Gastroesophageal sphincter (tissue), 4 donors: ENCODE measurements around the gene MMP28. TPM values are rescaled to one million over a fixed set of nuclear protein-coding genes. Genes with fewer than 3 reads are reported as not detected.
A peak's percentile ranks its signal among the peaks of the same experiment; 100 is the strongest.

Experiments used
- ATAC-seq: fragments of 150-250 bp; one replicate; pipeline ENCODE4 v1.9.1; 2016; ENCODE audit warnings: mild to moderate bottlenecking, moderate library complexity
- H3K27ac ChIP-seq, 4 donors: fragments of 200-600 bp; sonication (generic) in 3 of 4; 1 replicate in 3 of 4; 2 replicates in 1 of 4; pipeline ENCODE4 v1.5.1; 2016 to 2019
- H3K27me3 ChIP-seq: fragments of 200-600 bp; sonication (generic); one replicate; pipeline ENCODE4 v1.5.1; 2019
- H3K36me3 ChIP-seq, 2 donors: fragments of 200-600 bp; sonication (generic); one replicate each; pipeline ENCODE4 v1.5.1; 2019; ENCODE audit warnings: control low read depth in 1 of 2
- H3K4me1 ChIP-seq, 3 donors: fragments of 200-600 bp; sonication (generic); 1 replicate in 2 of 3; 2 replicates in 1 of 3; pipeline ENCODE4 v1.5.1; 2016 to 2019; ENCODE audit warnings: control low read depth in 2 of 3
- H3K4me3 ChIP-seq, 2 donors: fragments of 200-600 bp; sonication (generic); one replicate each; pipeline ENCODE4 v1.5.1; 2019; ENCODE audit warnings: mild to moderate bottlenecking in 1 of 2, moderate library complexity in 1 of 2
- H3K9me3 ChIP-seq, 3 donors: fragments of 200-600 bp; sonication (generic); one replicate each; pipeline ENCODE4 v1.5.1; 2017 to 2019; ENCODE audit warnings: control low read depth in 2 of 3
- CTCF ChIP-seq, 4 experiments: fragments of 200-600 bp in 2 of 4; fragments of 450-650 bp in 2 of 4; sonication (generic) in 1 of 4; IDR thresholded peaks; one replicate each; pipeline ENCODE4 v1.5.1; 2017 to 2019; ENCODE audit warnings: antibody characterized with exemption in 4 of 4, mild to moderate bottlenecking in 2 of 4, moderate library complexity in 2 of 4
- EP300 ChIP-seq: sonication (generic); formaldehyde crosslinking; IDR thresholded peaks from one replicate; pipeline ENCODE4 v1.6.1; 2017; ENCODE audit warnings: antibody characterized with exemption, mild to moderate bottlenecking
- POLR2A ChIP-seq, 2 donors: fragments of 450-650 bp; IDR thresholded peaks; one replicate each; pipeline ENCODE4 v1.6.1; 2017; ENCODE audit warnings: antibody characterized with exemption in 2 of 2, mild to moderate bottlenecking in 2 of 2, moderate library complexity in 1 of 2
- POLR2AphosphoS5 ChIP-seq: sonication (generic); formaldehyde crosslinking; IDR thresholded peaks from one replicate; pipeline ENCODE4 v1.6.1; 2017; ENCODE audit warnings: antibody characterized with exemption
- WGBS, 2 donors: methylation state at CpG; one replicate each; pipeline ENCODE4 v1.1.5; 2018; ENCODE audit warnings: low coverage in 1 of 2; 5-methylcytosine and 5-hydroxymethylcytosine counted together
- total RNA-seq, 4 donors: library from RNA; depleted of rRNA; stranded (reverse); fragments of >200 nt; gene quantifications; one replicate each; pipeline ENCODE4 v1.1.0, GENCODE V29; 2016

Gene MMP28
- total RNA-seq, 4 donors from 2014 or later = 78.4 to 139 (median 97.3) TPM

DNA sequence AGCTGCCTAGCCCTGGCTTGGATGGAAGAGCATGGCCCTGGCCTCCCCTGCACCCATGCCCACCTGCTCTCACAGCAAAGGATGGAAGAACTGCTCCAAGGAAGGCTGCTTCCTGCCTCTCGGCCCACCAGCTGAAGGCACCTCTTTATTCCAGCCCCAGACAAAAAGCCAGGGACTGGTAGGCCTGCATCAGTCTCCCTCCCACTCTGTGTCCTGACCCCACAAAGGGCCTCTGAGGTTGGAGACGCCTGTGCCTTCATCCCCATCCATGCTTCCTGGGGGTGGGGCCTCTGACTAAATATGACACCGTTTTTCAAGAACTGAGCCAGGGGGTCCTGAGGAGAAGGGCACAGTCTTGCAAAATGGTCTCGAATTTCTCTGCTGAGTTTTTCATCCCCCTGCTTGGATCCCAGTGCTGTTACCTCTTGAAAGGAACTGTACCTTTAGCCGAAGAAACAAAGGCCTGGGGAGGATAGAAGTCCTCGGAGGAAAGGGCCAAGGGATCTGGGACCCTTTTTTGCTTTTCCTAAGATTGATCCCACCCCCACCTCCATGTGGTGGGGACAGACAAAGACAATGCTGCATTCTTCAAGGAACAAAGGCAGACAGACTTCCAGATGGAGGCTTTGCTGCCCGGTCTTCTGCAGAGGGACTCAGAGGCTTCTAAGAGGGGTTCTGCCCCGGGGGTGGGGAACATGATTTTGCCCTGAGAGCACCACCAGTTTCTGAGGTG is 29.5 kb downstream of the MMP28 start:
- Histone ChIP-seq H3K4me3 (no peak overlapping the region), H3K27me3 (no peaks in the 10 kb centered on the region), H3K36me3 (no peaks in the 10 kb centered on the region), H3K27ac (peak overlapping the region in 1 of 4 donors; percentile 73), H3K9me3 (no peaks in the 10 kb centered on the region), H3K4me1 (peaks cover 0 to 45% (median 18%) of the 10 kb centered on the region in 3 donors)
- no peak for ATAC-seq
- WGBS, 2 donors = 75% methylated on average over 6 of the region's 8 CpGs; no CpG with 5 or more reads in 1 of the 2 donors
- no peak for TF ChIP-seq EP300
- no peak for TF ChIP-seq CTCF (IDR thresholded peaks at IDR 0.05)
- TF ChIP-seq POLR2A (IDR thresholded peaks at IDR 0.05) = no peak
- no peak for TF ChIP-seq POLR2AphosphoS5

- TF ChIP-seq POLR2AphosphoS5 (no peak), POLR2A (IDR thresholded peaks at IDR 0.05) (no peak), EP300 (no peak), CTCF (IDR thresholded peaks at IDR 0.05) (no peak)
- Histone ChIP-seq H3K27ac (peak overlapping the region in 3 of 4 donors; percentile 54 to 73 (median 68)), H3K4me3 (no peak overlapping the region), H3K4me1 (peaks cover 0 to 45% (median 18%) of the 10 kb centered on the region in 3 donors), H3K36me3 (no peaks in the 10 kb centered on the region), H3K27me3 (no peaks in the 10 kb centered on the region), H3K9me3 (no peaks in the 10 kb centered on the region)
- WGBS, 2 donors = 58% methylated on average over 5 of the region's 11 CpGs; no CpG with 5 or more reads in 1 of the 2 donors
- no peak for ATAC-seq
Observed at GRCh38 chr17:35765086-35765710, 30.2 kb downstream of the MMP28 start.

GRCh38 chr17:35764123-35764991 is 31.1 kb downstream of the MMP28 start:
- WGBS, 2 donors = 1 to 27% methylated on average over 3 to 31 of the region's 75 CpGs

GRCh38 chr17:35763767-35764122 is 31.7 kb downstream of the MMP28 start:
- no peaks in the 10 kb centered on the region for H3K9me3 ChIP-seq
- H3K36me3 ChIP-seq = no peaks in the 10 kb centered on the region
- peaks cover 0 to 45% (median 18%) of the 10 kb centered on the region in 3 donors for H3K4me1 ChIP-seq
- peak overlapping the region in 1 of 2 donors; percentile 57 for H3K4me3 ChIP-seq
- no peak for ATAC-seq
- whole genome bisulfite sequencing, 2 donors = 15% methylated on average over 12 of the region's 17 CpGs; no CpG with 5 or more reads in 1 of the 2 donors
- H3K27ac ChIP-seq = peak overlapping the region in 3 of 4 donors; percentile 54 to 73 (median 68)
- TF ChIP-seq POLR2AphosphoS5 (no peak), POLR2A (IDR thresholded peaks at IDR 0.05) (no peak), CTCF (IDR thresholded peaks at IDR 0.05) (no peak), EP300 (no peak)
- no peaks in the 10 kb centered on the region for H3K27me3 ChIP-seq

More at GRCh38 chr17:35764123-35764991, 31.1 kb downstream of the MMP28 start:
- TF ChIP-seq POLR2AphosphoS5 (peak; percentile 53), CTCF (IDR thresholded peaks at IDR 0.05) (peak; percentile 94 to 99 (median 97)), EP300 (no peak)
- ATAC-seq = peak; percentile 91
- H3K4me3 ChIP-seq = peak overlapping the region; percentile 19 to 57
- H3K4me1 ChIP-seq = peaks cover 0 to 45% (median 18%) of the 10 kb centered on the region in 3 donors
- no peaks in the 10 kb centered on the region for H3K9me3 ChIP-seq
- H3K36me3 ChIP-seq = no peaks in the 10 kb centered on the region
- no peaks in the 10 kb centered on the region for H3K27me3 ChIP-seq
- peak overlapping the region in 3 of 4 donors; percentile 54 to 73 (median 68) for H3K27ac ChIP-seq
